ENCODE results near the gene PHC2.

Gene PHC2

DNA sequence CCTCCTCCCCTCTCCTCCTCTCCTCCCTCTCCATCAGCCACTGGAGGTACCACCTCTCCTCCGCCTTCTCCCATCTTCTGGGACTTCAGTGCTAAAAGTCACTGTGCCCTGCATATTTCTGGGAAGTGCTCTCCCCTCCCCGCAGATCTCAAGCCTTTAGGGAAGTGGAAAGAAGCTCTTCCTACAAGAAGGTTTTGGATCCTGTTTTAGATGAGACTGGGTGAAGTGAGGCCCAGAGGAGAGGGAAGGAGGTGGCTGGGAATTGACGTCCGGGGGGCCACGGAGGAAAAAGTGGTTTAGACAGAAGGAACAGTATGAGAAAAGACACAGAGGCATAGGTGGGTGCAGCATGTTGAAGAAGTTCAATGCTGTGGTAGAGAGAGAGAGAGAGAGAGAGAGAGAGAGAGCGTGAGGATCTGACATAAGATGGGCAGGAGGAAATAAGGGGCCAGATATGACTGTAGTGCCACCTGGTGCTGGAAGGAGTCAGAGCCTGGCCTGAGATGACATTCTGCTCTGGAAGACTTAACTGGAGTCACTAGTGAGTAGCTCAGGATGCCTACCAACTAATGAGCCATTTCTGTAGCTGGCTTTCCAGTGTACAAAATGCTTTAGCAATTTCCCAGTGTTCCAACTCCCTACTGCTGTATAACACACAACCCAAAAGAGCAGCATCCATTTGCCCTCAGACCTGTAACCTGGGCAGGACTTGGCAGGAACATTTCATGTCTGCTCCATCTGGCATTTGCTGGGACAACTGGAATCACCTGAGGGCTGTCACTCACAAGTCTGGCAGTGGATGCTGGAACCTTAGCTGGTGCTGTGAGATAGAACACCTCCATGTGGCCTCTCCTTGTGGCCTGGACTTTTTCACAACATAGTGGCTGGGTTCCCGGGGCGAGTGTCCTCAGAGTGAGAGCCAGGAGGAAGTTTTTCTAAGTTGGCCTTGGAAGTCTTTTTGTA lies 24.9 kb upstream of the PHC2 start:
- peak in 37 of 58 donors; percentile 6 to 60 (median 30) for DNase-seq

DNA sequence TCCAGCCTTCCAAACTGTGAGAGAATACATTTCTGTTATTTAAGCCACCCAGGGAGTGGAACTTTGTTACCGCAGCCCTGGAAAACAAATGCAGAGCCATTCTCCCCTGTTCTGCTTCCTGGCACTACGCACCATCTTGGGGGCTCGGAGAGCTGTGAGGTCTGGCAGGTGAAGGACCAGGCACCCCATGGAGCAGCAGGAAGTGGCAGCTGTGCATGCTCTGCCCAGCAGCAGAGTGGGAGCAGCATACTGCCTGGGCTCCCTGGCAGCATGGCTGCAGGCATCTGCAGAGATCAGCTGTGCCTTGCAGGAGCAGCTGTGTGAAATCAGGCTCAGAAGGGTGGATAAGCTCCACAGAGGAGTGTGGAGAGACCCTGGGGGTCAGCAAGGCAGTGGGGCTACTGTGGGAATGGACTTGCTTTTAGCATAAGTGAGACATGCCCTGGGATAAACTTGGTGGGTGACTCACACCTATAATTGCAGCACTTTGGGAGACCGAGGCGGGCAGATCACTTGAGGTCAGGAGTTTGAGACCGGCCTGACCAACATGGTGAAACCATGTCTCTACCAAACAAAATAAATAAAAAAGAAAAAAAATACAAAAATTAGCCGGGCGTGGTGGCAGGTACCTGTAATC lies 23.9 kb upstream of the PHC2 start:
- DNase-seq = no peak

DNA sequence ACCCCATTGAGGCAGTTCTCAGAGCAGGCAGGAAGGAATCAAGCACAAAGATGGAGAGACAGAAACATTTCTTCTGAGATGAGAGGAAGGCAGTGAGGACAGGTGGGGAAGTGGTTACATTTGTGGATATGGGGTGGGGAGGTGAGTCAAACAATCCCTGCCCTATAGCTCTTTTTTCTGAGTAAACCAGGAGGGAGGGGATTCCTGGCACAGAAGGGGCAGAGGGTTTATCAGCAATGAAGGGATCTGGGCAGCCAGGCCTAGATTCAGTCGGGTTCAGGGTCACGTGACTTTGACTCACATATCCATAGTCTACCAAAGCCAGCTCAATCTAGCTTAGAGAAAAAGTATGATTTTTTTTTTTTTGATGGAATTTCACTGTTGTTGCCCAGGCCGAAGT lies 15.7 kb upstream of the PHC2 start:
- peak in 1 of 58 donors; percentile 16 for DNase-seq

DNA sequence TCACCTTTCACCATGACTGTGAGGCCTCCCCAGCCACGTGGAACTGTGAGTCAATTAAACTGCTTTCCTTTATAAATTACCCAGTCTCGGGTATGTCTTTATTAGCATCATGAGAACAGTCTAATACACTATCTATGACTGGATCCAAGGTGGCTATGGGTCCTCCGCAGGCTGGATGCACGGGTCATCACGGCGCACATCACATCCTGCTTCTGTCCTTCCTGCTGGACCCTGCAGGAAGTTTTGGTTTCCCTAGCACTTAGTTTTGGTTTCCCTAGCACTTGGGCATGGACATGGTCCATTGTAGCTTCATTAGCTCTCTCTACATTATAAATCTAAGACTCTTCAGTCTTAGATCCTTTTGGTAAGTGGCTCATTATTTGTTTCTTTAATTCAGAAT lies 14.2 kb upstream of the PHC2 start:
- no peak for DNase-seq

DNA sequence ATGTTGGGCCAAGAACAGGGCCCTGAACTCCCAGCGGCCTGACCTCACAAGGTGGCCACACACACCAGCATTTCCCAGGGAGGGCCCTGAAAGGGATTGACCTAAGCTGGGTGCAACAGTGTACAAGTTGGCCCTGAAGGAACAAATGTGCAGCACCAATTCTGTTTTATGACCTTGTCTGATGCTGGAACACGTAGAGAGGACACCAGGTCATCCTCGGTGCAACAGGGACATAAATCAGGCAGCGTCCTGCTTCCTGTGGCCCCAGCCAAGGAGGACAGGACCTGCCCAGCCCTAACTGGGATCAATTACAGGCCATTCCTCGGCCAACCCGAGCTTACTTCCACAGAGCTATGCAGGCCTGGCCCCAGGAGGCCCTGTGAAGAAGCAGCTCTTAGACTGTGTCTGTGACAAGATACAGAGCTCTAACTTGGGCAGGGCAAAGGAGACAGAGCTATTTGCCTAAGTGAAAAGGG lies 12.8 kb upstream of the PHC2 start:
- DNase-seq = no peak

DNA sequence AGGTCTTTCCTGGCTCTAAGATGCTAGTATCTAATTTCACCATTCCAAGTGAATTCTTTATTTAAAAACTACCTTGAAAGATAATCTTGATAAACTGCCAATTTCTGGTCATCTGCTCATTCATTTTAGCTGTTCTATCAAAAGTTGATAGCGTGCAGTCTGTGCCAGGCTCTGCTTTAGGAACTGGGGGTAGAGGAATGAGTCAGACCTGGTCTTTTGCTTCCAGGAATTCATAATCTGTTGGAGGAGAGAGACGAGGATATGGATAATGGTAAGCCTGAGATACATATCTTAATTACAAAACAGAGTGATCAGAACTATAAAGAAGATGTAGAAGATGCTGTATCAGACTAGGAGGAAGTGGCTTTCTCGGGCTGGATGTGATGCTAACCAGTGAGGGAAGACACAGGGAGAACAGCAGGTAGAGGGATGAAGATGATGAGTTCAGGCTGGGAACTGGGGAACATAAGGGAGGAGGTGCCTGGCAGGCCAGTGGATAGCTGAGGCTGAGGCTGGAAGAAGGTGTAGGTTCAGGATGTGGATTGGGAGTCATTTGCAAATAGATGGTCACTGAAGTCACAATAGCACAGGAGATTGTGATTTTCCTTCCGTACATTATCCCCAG lies 12.3 kb upstream of the PHC2 start:
- peak in 1 of 58 donors; percentile 17 for DNase-seq

DNA sequence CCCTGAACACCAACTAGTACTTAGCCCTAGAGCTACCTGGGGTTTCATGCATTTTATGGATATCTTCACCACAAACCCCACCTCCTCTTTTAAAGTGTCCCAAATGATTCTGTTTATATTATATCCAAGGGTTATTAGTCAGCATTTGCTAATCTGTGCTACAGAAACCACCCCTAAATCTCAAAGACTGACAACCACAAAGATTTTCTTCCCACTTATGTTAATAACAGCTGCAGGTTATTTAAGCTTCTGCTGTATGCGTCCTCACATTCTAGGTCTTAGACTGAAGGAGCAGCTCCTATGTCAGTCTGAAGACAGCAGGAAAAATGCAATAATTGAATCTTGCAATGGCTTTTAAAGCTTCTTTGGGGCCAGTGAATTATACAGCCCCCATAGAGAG lies 11.2 kb upstream of the PHC2 start:
- DNase-seq = no peak

DNA sequence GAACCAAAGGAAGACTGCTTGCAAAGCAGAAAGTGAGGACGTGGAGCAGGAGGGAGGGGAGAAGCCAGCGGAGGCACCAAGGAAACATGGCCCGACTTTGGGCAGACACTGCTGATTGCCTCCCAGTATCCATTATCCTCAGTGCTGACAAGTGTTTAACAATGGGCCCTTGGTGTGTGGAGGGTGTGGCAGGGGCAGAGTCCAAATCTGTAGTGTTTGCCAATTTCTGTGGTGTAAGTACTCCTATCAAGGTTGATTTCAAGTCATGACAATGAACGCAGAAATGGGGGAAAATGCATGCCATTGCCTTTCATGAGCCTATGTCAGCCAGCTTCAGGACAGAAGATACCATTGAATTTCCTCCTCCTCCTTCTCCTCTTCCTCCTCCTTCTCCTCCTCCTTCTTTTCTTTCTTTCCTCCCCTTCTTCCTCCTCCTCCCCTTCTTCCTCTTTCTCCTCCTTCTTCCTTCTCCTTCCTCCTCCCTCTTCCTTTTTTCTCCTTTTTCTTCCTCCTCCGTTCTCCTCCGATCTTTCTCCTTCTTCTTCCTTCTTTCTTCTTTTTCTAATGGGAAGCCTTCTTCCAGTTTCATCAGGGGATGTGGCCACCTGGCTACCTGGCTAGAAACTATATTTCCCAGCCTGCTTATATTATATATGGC lies 10.3 kb upstream of the PHC2 start:
- no peak for DNase-seq

DNA sequence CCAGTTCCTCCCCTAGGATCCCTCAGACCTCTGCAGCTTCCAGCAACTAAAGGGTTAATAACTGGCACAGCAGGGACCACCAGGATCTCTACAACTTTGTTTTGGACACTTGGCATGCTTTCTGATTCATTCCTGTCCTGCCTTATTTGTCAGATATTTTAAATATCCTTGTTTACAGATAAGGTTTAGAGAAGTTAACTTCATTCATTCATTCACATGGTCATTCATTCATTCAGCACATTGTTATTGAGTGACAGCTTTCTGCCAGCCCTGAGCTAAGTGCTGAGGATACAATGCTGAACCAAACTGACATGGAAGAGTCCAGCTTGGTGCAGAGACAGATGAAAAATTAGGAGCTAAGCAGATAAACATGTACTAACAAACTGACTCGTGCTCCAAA lies 8.8 kb upstream of the PHC2 start:
- no peak for DNase-seq

DNA sequence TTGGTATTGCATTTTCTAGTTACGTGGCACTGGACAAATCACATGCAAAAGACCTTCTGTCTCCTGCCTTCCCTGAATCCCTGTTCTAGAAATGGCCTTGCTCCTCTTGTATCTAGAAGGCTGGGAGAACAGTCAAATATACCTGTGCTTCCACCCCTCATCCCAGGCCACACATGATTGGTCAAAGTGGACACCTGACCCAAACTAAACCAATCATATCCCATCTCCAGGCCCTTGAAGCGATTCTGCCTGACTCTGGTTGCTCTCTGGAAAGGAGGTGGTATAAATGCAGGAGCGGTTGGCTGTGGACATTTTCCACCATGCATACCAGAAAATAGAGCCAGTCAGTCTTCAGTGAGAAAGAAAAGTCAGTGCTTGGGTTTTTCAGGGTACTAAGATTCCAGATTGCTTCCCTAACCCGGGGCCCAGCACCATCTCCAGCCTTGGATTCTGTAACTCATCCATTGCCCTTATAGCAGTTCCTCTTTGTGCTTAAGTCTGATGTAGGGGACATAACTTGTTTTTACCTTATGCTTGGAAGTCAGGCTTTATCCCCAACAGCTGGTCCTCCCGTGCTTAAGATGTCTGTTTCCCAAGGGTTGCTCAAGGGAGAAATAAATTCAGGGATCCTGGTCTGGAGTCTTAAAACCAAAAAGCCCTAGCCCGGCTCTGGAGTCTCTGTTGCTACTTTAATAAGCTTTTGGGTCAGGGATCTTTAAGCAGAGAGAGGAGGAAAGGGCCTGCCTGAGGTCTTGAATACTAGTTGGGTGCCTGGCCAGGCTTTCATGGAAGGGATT lies 7.7 kb upstream of the PHC2 start:
- DNase-seq = no peak

DNA sequence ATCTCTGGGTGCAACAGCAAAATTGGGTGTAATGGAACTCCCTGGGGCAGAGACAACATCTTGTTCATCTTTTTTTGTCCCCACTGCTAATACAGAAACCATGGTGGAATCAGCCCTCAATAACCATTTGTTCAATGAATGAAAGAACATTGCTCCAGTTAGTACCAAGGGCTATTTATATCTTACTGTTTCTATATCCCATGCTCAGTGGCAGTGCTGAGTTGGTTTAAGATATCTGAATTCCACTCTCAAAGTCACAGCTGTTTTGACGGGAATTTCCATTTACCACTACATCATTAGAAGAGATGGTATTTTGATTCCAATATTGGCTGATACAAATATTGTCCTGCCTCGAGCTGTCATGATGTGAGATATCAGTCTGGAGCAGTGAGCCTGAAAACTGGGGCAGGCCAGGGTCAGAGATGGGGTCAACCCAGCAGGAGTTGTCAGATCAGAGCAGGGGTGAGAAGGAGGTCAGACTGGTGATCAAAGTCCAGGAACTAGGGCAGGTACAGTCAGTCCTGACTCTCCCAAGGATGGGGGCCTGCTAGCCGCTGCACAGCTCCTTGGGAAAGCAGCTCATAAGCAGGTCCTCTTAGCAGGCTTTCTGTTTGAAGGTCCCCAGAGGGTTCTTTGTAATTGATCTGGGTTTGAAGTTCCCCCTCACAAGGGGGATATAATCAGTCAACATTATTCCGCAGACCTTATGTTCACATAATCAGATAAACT lies 5.8 kb upstream of the PHC2 start:
- peak in 1 of 58 donors; percentile 25 for DNase-seq

DNA sequence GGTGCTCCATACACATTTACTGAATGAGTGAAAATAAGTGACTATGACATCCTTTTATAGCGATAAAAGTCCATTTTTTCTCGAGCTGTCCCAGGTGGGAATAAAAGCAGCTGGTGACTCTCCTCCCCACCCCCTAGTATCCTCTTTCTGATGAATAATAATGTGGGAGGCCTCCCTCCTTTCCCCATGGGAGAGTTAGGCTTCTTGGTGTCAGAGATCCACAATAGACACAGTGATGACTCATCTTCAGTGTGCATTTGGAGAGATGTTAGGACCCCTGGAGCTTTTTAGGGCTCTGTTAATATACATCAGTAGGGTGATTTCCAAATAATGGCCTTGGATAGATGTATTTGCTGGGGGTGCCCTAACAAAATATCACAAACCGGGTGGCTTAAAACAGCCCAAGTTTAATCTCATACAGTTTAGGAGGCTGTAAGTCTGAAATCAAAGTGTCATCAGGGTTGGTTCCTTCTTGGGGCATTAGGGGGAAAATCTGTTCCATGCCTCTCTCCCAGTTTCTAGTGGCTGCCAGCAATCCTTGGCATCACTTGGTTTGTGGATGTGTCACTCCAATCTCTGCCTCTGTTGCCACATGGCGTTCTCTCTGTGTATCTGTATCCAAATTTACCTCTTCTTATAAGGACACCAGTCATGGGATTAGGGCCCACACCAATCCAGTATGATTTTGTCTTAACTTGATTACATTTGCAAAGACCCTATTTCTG lies 4.4 kb upstream of the PHC2 start:
- DNase-seq = peak in 12 of 58 donors; percentile 4 to 46 (median 10)

DNA sequence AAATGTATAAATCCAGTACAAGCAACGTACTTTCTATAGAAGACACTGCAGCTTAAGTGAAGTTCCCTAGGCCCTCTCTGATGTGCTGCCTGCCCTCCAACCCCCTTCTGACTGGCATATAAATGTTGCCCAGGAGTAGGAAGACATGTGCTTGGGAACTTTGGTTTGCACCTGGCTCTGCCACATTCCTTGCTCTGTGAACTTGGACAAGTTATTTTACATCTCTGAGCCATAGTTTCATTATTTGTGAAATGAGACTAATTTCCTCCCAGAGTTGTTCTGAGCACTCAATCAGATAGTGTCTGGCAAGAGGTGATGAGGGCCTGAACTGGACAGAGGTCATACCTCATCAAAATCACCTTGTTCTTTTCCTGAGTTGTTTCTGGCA lies 3.5 kb upstream of the PHC2 start:
- DNase-seq = no peak

DNA sequence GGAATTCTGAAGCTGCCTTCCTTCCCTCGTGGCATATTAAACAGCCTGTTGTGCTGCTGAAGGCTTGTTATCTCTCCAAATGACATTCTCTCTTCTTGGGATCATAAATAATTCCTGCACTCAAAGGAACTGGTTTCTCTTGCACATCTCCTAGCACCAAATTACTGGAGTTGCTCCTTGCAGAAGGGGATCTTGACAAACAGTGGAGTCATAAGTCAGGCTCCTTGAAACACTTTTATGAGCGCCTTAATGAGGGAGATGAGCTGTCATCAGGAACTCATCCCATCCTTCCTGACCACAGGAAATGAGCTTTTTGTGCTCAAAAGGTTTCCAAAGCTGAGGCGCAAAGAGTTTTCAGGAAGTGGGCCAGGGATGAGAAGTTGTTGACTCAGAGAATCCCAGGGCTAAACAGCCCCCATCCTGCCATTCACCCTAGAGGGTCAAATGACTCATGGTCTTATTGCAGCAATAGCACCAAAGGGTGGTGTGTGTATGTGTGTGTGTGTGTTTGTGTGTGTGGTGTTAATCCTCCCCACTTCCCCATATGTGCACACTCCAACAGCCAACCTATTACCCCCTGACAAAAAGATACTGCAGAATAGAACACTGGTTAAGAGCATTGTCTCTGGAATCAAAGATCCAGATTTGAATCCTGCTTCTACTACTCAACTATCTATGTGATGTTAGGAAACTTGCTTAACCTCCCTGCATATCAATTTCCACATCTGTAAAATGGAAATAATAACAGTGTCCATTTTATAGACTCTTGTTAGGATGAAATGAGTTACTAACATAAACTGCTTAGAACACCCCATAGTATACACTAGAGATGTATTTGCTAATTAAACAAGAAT lies 2.8 kb upstream of the PHC2 start:
- DNase-seq = peak in 4 of 58 donors; percentile 4 to 28 (median 17)

DNA sequence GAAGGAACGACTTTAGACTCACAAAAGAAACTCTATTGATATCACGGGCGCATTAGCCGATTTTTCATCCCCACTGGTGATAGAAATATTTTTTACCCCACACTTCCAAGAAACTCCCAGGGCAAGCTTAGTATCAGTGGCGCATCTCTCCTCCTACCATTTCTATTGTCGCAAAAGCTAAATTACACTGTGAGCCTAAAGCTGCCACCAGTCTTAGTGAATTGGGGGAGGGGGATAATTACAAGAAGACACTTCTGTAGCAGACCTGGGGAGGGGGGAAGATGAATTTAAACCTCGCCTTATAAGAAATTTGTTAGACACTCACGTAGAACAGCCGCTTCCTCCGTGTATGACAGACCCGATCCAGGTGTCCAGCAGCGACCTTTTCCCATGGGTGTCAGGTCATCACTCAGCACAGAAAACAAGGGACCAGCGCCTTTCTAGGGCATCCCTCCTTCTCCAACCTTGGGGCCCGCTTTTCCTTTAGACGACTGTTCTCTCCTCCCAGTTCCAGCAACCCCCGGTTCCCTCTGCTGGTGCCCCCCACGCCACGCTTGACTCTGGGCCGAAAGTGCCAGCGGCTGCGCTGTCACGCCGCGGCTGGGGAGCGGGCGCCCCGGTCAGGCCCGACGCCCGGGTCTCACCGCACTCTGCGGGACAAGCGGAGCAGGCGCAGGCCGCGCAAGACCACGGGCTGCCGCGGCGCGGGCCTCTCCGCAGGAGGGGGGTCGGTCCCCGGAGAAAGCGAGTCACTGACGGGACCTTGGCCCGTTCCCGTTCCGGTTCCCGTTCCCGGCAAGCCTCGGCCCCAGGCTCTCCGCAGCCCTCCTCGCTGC lies 821 bp downstream of the PHC2 start:
- DNase-seq = peak in 24 of 58 donors; percentile 22 to 74 (median 48)

DNA sequence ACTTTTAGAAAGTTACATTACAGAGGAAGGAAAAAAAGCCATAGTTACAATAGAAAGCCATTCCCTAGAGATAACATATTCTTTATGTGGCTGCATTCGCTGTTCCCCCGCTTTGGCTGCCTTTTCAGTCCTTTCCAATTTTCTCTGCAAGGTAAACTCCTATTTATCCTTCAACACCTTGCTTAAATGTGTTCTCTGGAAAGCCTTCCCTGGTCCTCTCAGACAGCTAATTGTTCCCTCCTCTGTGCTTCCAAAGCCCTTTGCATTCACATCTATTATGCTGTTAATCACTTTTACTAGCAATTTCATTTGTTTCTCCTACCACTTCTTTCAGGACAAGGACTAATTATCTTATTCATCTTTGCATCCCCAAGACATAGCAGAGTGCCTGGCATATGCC lies 1.6 kb downstream of the PHC2 start:
- DNase-seq = no peak

DNA sequence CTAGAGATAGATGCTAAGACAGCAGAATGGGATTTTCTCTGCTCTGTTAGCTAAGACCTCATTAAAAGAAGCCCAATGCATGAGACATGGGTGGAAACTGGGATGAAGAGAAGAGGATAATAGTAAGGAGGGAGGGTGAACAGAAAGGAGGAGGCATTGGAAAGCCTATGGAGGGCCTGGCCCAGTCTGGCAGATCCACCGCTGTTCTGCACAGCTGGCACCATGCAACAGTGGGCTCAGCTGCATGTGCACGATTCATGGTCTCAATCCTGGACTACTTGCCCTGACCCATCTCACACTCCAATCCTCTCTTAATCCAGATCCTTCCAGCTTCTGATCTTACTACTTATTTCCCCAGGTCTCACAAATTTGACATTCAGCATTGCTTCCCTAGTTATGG lies 2.2 kb downstream of the PHC2 start:
- no peak for DNase-seq
